GM21786 (cell line): ENCODE data around the gene TRIM71.
"Not testable (repeated sequence)": the region's sequence is repeated elsewhere in the genome, so short reads cannot be mapped to it uniquely, and the experiment has no call there.

Experiments
- ATAC-seq: cut with Tn5 transposase; IDR thresholded peaks from one replicate; pipeline ENCODE4 v1.9.1; 2021; ENCODE audit not compliant: unreplicated experiment

Gene TRIM71

DNA sequence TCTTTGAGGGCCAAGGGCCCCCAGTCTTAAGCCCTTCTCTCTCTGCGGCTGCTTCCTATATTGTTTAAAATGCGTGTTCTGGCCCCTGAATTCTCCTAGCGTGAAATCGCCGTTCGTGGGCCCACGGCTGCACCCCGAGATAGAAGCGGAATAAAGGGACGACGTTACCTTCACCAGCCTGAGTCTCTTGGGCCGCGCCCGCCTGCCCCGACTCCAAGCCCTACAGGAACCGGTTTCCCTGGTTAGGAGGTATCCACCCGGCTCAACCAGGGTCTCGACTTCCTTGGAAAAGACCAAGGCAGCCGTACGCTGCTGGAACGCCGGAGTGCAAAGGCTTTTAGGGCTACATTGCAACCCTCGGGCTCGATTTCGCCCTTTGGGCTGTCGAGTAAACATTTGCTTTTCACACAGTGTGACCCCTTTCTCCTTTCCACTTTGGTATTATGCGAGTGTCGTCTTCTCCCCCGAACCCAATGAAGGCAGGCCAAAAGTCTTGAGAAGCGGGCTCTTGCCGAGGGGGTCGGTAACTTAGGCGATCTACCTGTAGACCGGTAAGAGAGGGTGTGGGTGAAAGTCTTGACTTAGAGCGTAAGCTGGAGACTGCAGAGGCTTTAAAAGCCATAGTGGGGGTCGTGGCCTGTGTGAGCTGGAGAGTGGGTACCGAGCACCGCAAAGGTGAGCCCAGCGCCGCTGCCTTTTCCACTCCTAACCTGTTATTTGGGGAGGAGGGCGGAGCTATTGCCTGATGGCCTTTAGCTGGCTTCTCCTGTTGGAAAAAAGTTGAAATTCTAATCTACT lies 2.0 kb downstream of the TRIM71 start:
- no peak for ATAC-seq

DNA sequence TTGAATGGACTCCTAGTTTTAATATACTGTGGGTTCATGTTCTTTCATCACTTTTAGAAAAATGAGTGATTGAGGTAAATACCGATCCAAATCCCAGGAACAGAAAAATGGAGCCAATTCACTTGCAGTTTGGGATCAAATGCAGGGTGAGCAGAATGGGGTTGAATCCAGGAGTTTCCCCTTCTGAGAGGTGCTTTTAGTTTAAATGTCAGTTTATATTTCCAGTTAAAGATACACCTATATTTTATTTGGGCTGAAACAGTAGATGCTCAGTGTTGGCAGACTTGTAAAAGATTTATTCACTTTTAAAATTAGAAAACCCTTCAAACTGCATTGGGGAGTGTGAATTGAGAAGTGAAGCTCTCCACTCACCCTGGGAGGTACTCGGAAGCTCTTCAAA lies 2.6 kb downstream of the TRIM71 start:
- ATAC-seq = no peak

DNA sequence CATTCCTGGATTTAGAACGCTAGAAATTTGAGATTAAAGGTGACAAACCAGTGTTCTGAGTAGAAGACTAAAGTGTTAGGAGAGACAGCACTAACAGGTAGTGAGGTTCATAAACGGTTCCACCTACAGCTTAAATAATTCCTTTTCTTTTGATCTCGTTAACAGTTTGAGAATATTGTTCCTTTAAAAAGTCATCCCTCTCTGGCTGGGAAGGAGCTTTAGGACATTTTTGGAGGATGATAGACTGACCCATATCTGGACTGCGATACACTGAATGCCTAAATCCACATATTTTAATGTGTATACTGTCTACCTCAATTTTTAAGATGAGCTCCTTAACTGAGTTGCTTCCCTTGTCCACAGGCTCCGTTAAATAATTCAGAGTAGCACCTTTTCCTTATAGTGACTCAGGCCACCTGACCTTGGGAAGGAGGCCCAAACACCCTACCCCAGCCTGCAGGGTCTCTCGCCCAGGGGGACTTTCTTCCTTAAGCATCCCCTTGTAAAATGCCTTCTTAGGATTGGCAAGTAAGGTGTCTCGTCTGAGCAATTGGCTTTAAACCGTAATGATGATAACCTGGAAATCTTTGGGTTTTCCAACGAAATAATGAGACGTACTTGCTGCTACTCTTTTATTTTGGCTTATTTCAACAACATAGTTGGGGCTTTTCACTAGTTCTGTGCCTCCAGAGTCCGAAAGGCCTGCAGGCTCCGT lies 3.3 kb downstream of the TRIM71 start:
- ATAC-seq = no peak

DNA sequence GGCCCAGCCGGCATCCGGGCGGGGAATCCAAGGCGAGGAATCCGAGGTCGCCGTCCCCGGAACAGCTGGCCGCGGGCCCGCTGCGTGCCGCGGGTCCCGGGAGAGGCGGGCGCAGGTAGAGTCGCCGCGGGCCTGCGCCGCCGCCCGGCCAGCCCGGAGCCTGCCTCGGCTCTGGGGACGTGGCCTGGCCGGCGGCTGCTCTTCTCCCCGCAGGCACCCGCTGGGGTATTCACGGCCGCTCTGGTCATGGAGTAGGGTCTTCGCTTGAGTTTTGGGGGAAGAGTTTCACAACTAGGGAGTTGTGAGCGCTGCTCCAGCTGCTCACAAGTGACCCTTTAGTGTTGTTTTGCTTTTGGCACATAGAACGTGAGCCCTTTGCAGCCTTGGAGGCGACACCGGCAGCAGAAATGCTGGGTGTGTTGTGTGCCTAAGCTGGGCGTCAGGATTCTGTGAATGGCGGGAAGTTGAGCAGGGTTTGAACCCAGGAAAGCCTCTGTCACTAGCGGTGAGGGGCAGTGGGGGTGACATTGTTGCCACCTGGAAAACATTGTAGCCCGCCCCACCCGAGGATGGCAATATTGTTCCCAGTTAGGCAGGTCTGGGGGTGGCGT lies 4.0 kb downstream of the TRIM71 start:
- ATAC-seq = no peak

DNA sequence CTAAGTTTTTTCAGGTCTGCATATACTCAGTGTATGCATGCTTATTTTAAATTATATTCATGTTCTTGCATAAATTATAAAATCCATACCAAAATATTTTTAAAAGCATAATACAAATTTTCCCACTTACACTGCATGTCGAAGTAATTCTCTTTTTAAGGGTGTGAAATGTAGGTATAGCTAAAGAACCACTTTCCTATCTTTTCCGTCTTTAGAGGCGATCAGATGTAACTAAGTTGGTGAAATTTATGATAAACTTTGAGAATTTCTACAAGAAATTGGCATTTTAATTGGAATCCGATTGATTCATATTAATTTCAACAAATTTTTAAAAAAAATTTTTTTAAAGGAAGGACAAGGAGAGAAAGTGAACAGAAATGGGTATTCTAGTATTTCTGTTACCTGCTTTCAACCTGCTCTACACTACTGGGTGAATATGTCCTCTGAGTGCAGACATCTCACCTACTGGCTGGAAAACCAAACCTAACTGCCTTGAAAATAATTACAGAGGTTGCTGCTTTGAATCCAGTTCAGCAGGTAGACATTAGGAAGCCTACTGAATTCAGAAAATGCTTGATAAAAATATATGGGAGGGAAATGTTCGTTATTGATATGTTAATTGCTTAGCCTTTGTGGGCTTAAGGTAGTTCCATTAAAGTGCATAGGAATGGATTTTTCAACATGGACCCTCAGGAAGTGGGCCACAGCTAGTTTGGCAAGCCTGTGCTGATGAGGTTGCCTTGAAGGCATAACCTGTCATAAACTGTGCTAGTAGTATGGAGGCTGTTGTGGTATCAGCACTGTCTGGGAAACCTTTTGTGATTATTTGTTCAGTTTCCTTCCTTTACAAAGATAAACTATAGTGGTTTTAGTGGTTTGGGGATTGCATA lies 5.1 kb downstream of the TRIM71 start:
- ATAC-seq = no peak

DNA sequence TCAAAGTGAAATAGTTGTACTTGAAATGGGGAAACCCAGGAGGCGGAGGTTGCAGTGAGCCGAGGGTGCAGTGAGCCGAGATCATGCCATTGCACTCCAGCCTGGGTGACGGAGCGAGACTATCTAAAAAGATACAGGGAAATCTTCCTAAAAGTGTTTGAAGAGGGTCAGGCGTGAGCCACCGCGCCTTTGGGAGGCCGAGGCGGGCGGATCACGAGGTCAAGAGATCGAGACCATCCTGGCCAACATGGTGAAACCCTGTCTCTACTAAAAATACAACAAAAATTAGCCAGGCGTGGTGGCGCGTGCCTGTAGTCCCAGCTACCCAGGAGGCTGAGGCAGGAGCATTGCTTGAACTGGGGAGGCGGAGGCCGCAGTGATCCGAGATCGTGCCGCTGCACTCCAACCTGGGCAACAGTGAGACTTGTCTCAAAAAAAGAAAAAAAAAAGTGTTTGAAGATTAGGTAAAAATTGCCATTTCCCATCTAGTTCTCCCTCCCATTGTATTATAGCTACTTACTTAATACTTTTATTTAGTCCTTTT lies 5.9 kb downstream of the TRIM71 start:
- not testable (repeated sequence) for ATAC-seq

DNA sequence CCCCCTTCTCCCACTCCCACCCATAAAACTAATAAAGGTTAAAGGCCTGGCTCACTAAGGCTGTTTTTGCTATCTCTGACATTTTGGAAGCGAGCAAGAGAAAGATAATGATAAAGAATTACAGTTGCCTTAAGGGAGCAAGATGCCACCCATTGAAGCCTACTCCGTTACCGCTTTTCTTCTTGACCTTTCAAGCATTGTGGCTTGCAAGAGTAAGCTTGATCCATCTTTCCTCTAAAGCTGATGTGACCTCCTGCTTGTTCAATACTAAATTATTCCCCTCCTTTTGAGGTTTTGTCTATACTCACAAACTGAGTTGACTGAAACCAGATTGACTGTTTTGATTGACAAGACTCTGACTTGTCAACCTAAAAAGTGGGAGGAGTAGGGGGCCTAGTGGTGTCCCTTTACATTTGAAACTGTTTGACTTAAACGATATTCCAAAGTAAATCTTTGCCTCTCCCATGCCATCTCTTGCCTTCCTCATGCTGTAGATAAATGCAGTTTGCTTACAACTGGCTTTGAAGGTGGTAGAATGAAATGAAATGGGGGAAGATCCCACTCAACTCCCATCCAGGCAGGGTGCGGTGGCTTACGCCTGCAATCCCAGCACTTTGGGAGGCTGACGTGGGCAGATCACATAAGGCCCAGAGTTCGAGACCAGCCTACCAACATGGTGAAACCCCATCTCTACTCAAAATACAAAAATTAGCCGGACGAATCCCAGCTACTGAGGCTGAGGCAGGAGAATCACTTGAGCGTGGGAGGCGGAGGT lies 8.0 kb downstream of the TRIM71 start:
- no peak for ATAC-seq

DNA sequence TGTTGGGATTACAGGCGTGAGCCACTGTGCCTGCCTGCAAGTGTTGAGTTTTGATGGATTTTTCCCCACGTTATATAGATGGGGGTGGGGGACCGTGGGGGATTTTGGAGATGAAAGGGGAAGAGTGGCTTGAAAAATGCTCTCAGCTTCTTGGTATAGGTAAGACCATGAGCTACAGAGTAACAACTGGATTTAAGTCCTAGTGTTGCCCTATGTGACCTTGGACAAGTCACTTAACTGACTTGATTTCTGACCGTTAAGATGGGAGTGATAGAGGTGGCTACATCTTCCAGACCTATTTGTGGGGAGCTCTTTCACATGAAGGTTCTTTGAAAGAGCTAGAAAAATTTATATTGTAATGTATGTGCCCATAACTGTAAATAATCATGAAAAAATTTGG lies 13.3 kb downstream of the TRIM71 start:
- no peak for ATAC-seq

DNA sequence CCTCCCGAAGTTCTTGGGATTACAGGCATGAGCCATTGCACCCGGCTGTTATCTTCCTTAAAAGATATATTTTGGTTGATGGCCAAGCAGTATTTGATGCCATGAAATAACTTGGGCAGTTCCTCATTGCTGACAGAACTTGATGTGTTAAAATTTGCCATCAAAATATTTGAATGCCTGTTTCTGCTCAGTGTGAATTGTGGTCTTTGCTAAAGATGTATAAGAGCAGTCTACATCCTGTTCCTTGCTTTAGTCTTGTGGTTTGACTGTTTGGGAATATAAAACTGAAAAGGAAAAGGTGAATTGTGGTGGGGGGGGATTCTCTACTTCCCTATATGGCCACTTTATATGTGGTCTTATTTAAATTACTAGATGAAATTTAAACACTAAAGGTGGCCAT lies 14.0 kb downstream of the TRIM71 start:
- ATAC-seq = no peak

DNA sequence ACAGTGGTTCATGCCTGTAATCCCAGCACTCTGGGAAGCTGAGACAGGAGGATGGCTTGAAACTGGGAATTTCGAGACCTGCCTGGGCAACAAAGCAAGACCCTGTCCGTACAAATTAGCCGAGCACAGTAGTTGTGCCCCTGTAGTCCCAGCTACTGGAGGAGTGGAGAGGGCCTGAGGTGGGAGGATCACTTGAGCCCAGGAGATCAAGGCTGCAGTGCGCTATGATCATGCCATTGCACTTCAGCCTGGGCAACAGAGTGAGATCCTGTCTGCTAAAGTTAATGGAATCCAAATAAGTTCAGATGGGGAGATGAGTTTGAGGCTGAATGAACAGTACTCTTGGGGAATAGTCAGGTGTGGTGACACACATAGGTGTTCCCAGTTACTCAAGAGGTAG lies 14.4 kb downstream of the TRIM71 start:
- ATAC-seq = no peak

DNA sequence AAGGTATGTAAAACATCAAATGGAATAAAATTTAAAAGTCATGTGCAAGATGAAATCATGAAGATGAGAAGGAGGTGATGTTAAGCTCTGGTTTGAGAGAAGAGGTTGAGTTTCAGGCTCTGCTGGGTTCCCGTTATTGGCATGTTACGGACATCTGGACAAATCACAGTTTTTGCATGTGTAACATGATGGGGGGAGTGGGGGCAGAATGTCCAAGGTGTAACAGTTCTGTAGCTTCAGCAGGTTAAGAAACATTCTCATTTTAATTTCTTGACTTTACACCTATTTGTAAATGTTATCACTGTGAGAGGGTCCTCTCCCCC lies 17.2 kb downstream of the TRIM71 start:
- ATAC-seq = no peak

DNA sequence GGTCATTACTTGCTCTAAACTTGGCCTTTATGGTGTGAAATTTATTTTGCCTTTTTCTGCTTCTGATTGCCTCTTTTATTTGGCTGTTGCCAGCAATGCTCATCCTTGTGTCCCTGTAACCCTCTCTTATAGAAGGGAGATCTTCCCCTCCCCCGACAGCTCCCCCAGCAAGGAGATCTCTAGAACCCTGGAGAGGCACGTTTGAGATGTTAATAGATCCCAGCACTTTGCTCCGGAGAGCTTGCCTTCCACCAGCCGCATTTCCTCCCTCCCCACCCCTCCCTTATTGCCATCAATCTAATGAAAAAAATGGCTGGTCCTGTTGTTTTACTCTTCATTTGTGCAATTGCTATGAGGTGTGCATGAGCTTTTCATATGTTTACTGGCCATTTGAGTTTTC lies 18.2 kb downstream of the TRIM71 start:
- ATAC-seq = no peak

DNA sequence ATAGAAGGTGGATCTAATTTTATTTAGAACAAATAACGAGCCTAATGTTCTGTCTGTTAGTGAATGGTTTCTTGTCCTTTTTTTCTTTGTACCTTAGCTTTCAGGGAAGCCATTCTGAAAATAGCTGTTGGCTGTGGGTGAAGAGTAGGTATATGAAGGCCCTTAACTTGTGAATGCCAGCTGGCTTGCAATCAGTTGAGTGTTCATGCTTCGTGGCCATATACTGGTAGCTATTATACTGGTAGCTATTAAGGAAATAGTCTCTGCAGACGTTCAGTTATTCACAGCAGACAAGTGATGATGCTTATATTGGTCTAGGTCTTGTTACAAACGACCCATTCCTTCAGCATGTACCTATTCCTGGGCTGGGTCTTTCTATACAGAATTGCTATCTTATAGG lies 18.8 kb downstream of the TRIM71 start:
- ATAC-seq = no peak

DNA sequence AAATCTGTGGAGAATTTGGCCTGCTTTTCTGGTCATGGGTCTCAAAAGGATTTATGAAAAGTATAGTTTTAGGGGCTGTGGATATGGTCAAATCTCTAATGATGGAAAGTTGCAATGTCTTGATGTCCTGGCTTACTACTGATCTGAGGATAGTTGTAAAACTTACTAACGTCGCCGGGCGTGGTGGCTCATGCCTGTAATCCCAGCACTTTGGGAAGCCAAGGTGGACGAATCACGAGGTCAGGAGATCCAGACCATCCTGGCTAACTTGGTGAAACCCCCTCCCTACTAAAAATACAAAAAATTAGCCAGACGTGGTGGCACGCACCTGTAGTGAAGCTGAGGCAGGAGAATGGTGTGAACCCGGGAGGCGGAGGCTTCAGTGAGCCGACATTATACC lies 19.6 kb downstream of the TRIM71 start:
- no peak for ATAC-seq

DNA sequence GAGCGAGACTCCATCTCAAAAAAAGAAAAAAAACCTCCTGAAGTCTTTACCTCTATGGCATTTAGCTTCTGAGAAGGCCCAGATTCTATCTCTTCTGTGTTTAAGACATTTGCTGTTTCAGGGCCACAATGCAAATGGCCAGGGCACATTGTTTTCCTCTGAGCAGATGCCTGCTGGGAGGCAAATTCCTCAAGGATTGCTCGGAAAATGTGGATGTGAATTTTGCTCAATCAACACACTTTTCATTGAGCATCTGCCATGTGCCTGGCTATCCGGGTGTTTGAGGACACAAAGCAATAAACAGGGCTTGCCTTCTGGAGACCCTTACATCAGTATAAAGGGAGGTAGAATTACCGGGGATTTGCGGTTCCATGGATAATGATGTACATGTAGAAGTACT lies 20.0 kb downstream of the TRIM71 start:
- no peak for ATAC-seq

DNA sequence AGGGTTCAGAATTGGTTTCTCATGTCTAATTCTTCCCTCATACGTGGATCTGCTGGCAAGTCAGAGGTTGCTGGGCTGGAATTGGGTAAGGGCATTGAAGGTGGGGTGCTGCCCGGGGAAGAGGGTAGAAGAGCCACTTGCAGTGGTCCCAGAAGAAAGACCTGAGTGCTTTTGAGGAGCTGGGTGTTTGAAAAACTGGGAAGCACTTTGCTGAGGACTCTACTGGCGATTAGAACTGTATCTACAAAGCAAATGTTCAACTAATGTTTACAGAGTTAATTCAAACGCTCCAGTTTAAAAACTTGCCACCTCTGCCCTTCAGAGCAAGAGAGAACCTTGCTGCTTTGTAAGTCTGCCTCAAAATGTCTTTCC lies 21.9 kb downstream of the TRIM71 start:
- no peak for ATAC-seq

DNA sequence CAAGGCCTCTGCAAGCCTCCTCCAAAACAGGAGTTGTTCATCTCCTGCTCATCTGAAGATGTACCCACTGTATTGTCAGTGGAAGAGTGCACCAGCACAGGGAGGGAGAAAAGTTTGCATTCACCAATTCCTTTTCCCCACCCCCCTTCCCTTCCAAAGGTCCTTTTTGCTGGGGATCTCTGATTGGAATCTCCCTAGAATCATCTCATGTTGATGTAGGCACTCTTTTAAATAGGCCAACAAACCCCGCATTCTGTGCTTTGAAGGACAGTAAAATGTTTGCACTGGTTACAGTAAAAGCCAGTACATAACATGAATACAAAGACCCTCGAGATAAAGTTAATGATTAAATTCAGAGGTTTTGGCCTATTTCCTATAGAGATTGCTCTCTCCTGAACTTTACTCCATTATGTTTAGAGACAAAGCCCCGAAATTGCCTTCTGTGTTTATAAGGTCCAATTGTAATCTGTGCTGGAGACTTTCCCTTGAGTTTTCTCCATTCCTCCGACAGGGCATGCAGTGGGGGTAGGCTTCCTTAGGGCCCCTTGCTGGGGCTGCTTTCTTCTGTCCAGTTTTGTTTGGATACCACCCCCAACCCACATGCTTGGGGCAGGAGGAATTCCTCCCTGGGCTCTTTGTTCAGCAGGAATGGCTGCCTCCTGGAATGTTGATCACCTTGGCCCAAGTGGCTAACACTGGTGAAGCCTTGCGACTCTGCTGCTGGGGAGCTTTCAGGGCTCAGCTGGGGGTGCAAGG lies 22.5 kb downstream of the TRIM71 start:
- no peak for ATAC-seq

DNA sequence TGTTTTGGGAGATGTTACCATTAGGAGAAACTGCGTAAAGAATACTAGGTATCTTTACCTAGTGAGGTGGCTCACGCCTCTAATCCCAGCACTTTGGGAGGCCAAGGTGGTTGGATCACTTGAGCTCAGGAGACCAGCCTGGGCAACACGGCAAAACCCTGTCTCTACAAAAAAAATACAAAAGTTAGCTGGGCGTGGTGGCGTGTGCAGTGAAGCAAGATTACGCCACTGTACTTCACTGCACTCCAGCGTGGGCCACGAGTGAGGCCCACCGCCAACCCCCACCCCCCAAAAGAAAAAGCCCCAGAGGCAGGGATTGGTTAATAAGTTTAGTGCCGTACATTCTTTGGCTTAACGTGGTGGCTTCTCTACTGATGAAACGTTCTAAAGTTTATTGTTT lies 23.5 kb downstream of the TRIM71 start:
- no peak for ATAC-seq

DNA sequence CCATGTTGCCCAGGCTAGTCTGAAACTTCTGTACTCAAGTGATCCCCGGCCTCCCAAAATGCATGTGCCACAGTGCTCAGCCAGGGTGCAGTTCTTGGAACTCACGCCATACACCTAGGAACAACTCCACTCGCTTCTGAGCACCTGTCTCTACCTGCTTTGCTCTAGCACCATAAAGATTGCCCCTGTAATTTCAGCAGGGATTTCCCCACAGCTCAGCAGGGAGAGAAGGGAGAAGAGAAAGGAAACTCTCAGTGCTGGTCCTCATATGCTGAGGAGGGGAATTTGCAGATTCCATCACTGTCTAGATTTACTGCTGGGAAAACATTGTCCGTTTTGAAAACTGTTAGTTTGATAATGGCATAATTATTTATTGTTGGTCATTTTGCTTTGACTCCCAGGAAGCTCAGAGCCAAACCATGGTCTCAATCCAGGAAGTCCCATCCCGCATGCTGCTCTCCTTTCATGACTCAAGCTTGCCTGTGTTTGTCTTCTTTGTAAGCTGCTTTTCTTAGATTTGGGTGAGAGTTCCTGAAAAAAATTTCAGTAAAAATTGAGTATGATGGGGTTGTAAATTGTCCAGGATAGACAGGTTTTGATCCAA lies 24.2 kb downstream of the TRIM71 start:
- ATAC-seq = no peak
